H9 (cell line): ENCODE data around the gene PLAC9. TPM values are rescaled to one million over a fixed set of nuclear protein-coding genes. Genes with fewer than 3 reads are reported as not detected.
A peak's percentile ranks its signal among the peaks of the same experiment; 100 is the strongest.

Source experiments
- DNase-seq: peaks from one replicate; pipeline ENCODE4 v3.0.0-alpha.2; 2017
- H2AFZ ChIP-seq: one replicate; pipeline ENCODE4 v1.6.1; 2013; ENCODE audit warnings: mild to moderate bottlenecking, low read length, control low read depth, moderate library complexity
- H2AK5ac ChIP-seq: 2 replicates; pipeline ENCODE4 v1.6.1; 2013; ENCODE audit warnings: low read length, control low read depth, mixed read lengths; ENCODE audit not compliant: insufficient read length
- H2BK120ac ChIP-seq: one replicate; pipeline ENCODE4 v1.6.1; 2013; ENCODE audit warnings: low read depth, mild to moderate bottlenecking, low read length, control low read depth, inconsistent platforms; ENCODE audit not compliant: poor library complexity, severe bottlenecking
- H2BK12ac ChIP-seq: 2 replicates; pipeline ENCODE4 v1.6.1; 2013; ENCODE audit warnings: low read length, control low read depth, mixed read lengths, low read depth; ENCODE audit not compliant: insufficient read length
- H2BK15ac ChIP-seq: 2 replicates; pipeline ENCODE4 v1.6.1; 2013; ENCODE audit warnings: low read depth, low read length, control low read depth
- H2BK20ac ChIP-seq: one replicate; pipeline ENCODE4 v1.6.1; 2013; ENCODE audit warnings: low read depth, mild to moderate bottlenecking, low read length, control low read depth, inconsistent platforms; ENCODE audit not compliant: poor library complexity, severe bottlenecking
- H2BK5ac ChIP-seq: 2 replicates; pipeline ENCODE4 v1.6.1; 2013; ENCODE audit warnings: low read length, control low read depth, mixed read lengths; ENCODE audit not compliant: insufficient read length
- H3K14ac ChIP-seq: 2 replicates; pipeline ENCODE4 v1.6.1; 2013; ENCODE audit warnings: low read length, control low read depth; ENCODE audit not compliant: insufficient read depth
- H3K18ac ChIP-seq: 2 replicates; pipeline ENCODE4 v1.6.1; 2013; ENCODE audit warnings: low read depth, mild to moderate bottlenecking, mixed read lengths, low read length, control low read depth; ENCODE audit not compliant: insufficient read length
- H3K23ac ChIP-seq: 2 replicates; pipeline ENCODE4 v1.6.1; 2013; ENCODE audit warnings: low read length, control low read depth, mixed read lengths, low read depth; ENCODE audit not compliant: insufficient read length
- H3K23me2 ChIP-seq: 2 replicates; pipeline ENCODE4 v1.6.1; 2013; ENCODE audit warnings: low read depth, mild to moderate bottlenecking, mixed read lengths, low read length, control low read depth; ENCODE audit not compliant: insufficient read length, poor library complexity, severe bottlenecking
- H3K27ac ChIP-seq: 2 replicates; pipeline ENCODE4 v1.5.1; 2013; ENCODE audit warnings: low read length, control low read depth, mixed read lengths, low read depth; ENCODE audit not compliant: insufficient read length
- H3K27me3 ChIP-seq: 2 replicates; pipeline ENCODE4 v1.6.1; 2013; ENCODE audit warnings: low read length, control low read depth, inconsistent platforms; ENCODE audit not compliant: insufficient read depth
- H3K4ac ChIP-seq: 2 replicates; pipeline ENCODE4 v1.6.1; 2013; ENCODE audit warnings: low read depth, mild to moderate bottlenecking, control low read depth, inconsistent platforms, low read length, moderate library complexity
- H3K4me1 ChIP-seq: 2 replicates; pipeline ENCODE4 v1.6.1; 2013; ENCODE audit warnings: low read length, control low read depth, inconsistent platforms; ENCODE audit not compliant: insufficient read depth
- H3K4me2 ChIP-seq: 2 replicates; pipeline ENCODE4 v1.6.1; 2013; ENCODE audit warnings: low read length, control low read depth, mixed read lengths; ENCODE audit not compliant: insufficient read length, insufficient read depth
- H3K56ac ChIP-seq: 2 replicates; pipeline ENCODE4 v1.6.1; 2013; ENCODE audit warnings: low read depth, mild to moderate bottlenecking, mixed read lengths, low read length, control low read depth; ENCODE audit not compliant: insufficient read length
- H3K79me1 ChIP-seq: 2 replicates; pipeline ENCODE4 v1.6.1; 2013; ENCODE audit warnings: low read depth, mild to moderate bottlenecking, moderate library complexity, low read length, control low read depth, inconsistent platforms; ENCODE audit not compliant: insufficient read depth, poor library complexity, severe bottlenecking
- H3K79me2 ChIP-seq: 2 replicates; pipeline ENCODE4 v1.6.1; 2013; ENCODE audit warnings: low read length, control low read depth, inconsistent platforms; ENCODE audit not compliant: insufficient read depth
- H3K9ac ChIP-seq: 2 replicates; pipeline ENCODE4 v1.6.1; 2013; ENCODE audit warnings: low read length, control low read depth, mixed read lengths; ENCODE audit not compliant: insufficient read length; ENCODE audit errors: extremely low read depth
- H3K9me3 ChIP-seq: one replicate; pipeline ENCODE4 v1.6.1; 2013; ENCODE audit warnings: low read depth, low read length, inconsistent platforms; ENCODE audit not compliant: control insufficient read depth
- H3T11ph ChIP-seq: one replicate; pipeline ENCODE4 v1.6.1; 2013; ENCODE audit warnings: mild to moderate bottlenecking, low read length, control low read depth, inconsistent platforms
- H4K20me1 ChIP-seq: one replicate; pipeline ENCODE4 v1.6.1; 2013; ENCODE audit not compliant: control insufficient read depth, insufficient read length, insufficient read depth
- H4K5ac ChIP-seq: 2 replicates; pipeline ENCODE4 v1.6.1; 2013; ENCODE audit warnings: low read depth, mild to moderate bottlenecking, mixed read lengths, low read length, control low read depth; ENCODE audit not compliant: insufficient read length
- H4K8ac ChIP-seq: replicated peaks from 2 replicates; pipeline ENCODE4 v1.6.1; 2013; ENCODE audit warnings: low read length, control low read depth, mixed read lengths, low read depth; ENCODE audit not compliant: insufficient read length
- H4K91ac ChIP-seq: 2 replicates; pipeline ENCODE4 v1.6.1; 2013; ENCODE audit warnings: low read depth, mild to moderate bottlenecking, moderate library complexity, mixed read lengths, low read length, control low read depth; ENCODE audit not compliant: insufficient read length
- H3K27ac Mint-ChIP-seq, 3 experiments: 2 replicates in 2 of 3; 3 replicates in 1 of 3; pipeline ENCODE4 v1.8.0; 2020 to 2021; ENCODE audit warnings: mixed read lengths in 3 of 3, mild to moderate bottlenecking in 1 of 3, moderate library complexity in 1 of 3
- H3K27me3 Mint-ChIP-seq: 2 replicates; pipeline ENCODE4 v1.8.0; 2021; ENCODE audit warnings: low read depth, mild to moderate bottlenecking, moderate library complexity, mixed read lengths
- H3K36me3 Mint-ChIP-seq, 3 experiments: 2 replicates in 2 of 3; 3 replicates in 1 of 3; pipeline ENCODE4 v1.8.0; 2020 to 2021; ENCODE audit warnings: low read depth in 3 of 3, mixed read lengths in 3 of 3; ENCODE audit not compliant: insufficient read depth in 1 of 3
- H3K4me1 Mint-ChIP-seq, 2 experiments: 2 replicates each; pipeline ENCODE4 v1.8.0; 2020; ENCODE audit warnings: mixed read lengths in 2 of 2
- H3K4me3 Mint-ChIP-seq, 2 experiments: 2 replicates in 1 of 2; 3 replicates in 1 of 2; pipeline ENCODE4 v1.8.0; 2020 to 2021; ENCODE audit warnings: mild to moderate bottlenecking in 2 of 2, mixed read lengths in 2 of 2, moderate library complexity in 1 of 2
- H3K9me3 Mint-ChIP-seq, 2 experiments: 2 replicates in 1 of 2; 3 replicates in 1 of 2; pipeline ENCODE4 v1.8.0; 2020; ENCODE audit warnings: mild to moderate bottlenecking in 2 of 2, mixed read lengths in 2 of 2, moderate library complexity in 1 of 2
- WGBS: extraction: QIAGEN DNeasy Blood & Tissue Kit; methylation state at CpG from one replicate; pipeline ENCODE4 v1.1.7; 2013; ENCODE audit warnings: missing lambda C conversion rate, low lambda C conversion rate, mixed read lengths; ENCODE audit not compliant: insufficient read length; ENCODE audit errors: extremely low coverage; 5-methylcytosine and 5-hydroxymethylcytosine counted together
- total RNA-seq: library from RNA; stranded (reverse); gene quantifications from 2 replicates; pipeline ENCODE4 v1.2.1, GENCODE V29; 2021
- TF ChIP-seq, protein P1 (sequence below): fragments of 200-600 bp; sonication (generic); conservative IDR thresholded peaks from 3 replicates; pipeline ENCODE4 v1.8.0; 2021; ENCODE audit warnings: antibody characterized with exemption, mild to moderate bottlenecking

The PLAC9 gene
- total RNA-seq, 1 experiment from 2014 or later, result 4.3 TPM

DNA sequence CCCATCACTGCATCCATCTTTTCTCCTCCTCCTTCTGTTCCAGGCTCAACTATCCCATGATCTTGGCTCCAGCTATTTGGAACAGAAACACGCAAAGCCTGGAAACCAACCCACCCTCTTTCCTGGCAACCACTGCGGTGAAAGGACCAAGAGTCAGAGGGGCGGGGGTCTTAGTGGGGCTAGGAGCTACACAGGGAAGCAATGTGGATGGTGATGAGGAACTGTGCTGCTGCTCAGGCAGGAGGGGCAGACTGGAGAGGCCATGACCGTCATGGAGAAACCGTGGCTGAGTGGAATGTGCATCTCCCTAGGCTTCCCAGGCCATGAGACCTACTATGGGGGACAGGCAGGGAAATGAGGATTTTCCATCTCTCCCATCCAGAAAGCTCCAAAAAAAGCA lies 25.6 kb downstream of the PLAC9 start:
- no CpG with 5 or more reads among the region's 5 CpGs for WGBS
- H3K4me2 ChIP-seq, result no peak overlapping the region
- Mint-ChIP-seq H3K9me3 (no peaks in the 10 kb centered on the region), H3K27ac (0 out of 7 replicates have a peak overlapping the region, but pooled peaks of 2 of the 3 experiments have one; percentile 42), H3K4me3 (no peak overlapping the region), H3K36me3 (peaks cover 19 to 62% (median 53%) of the 10 kb centered on the region in 3 experiments; a peak in 6 of 7 replicates), H3K4me1 (peaks cover 22 to 24% of the 10 kb centered on the region in 2 experiments), H3K27me3 (no peaks in the 10 kb centered on the region; the same call in 1 of the 2 replicates)
- H2BK120ac ChIP-seq, result no peak overlapping the region
- H3K14ac ChIP-seq, result no peak overlapping the region
- no peak overlapping the region for H3K18ac ChIP-seq
- no peaks in the 10 kb centered on the region for H3K4me1 ChIP-seq
- no peak overlapping the region for H3K23ac ChIP-seq
- H2AFZ ChIP-seq, result no peak overlapping the region
- TF ChIP-seq, protein P1, sequence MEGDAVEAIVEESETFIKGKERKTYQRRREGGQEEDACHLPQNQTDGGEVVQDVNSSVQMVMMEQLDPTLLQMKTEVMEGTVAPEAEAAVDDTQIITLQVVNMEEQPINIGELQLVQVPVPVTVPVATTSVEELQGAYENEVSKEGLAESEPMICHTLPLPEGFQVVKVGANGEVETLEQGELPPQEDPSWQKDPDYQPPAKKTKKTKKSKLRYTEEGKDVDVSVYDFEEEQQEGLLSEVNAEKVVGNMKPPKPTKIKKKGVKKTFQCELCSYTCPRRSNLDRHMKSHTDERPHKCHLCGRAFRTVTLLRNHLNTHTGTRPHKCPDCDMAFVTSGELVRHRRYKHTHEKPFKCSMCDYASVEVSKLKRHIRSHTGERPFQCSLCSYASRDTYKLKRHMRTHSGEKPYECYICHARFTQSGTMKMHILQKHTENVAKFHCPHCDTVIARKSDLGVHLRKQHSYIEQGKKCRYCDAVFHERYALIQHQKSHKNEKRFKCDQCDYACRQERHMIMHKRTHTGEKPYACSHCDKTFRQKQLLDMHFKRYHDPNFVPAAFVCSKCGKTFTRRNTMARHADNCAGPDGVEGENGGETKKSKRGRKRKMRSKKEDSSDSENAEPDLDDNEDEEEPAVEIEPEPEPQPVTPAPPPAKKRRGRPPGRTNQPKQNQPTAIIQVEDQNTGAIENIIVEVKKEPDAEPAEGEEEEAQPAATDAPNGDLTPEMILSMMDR, result no peak
- no peak overlapping the region for H3K27ac ChIP-seq
- no peak overlapping the region for H4K5ac ChIP-seq
- no peaks in the 10 kb centered on the region for H3K23me2 ChIP-seq
- no peak overlapping the region for H2BK20ac ChIP-seq
- H4K91ac ChIP-seq, result no peak overlapping the region
- no peak overlapping the region for H2AK5ac ChIP-seq
- H3T11ph ChIP-seq, result no peak overlapping the region
- H4K20me1 ChIP-seq, result no peaks in the 10 kb centered on the region
- no peaks in the 10 kb centered on the region for H3K79me1 ChIP-seq
- H4K8ac ChIP-seq, result no peak overlapping the region
- H3K4ac ChIP-seq, result no peak overlapping the region
- no peaks in the 10 kb centered on the region for H3K9me3 ChIP-seq
- no peak overlapping the region for H2BK15ac ChIP-seq
- no peak overlapping the region for H3K56ac ChIP-seq
- H3K27me3 ChIP-seq, result no peaks in the 10 kb centered on the region
- no peak for DNase-seq
- no peak overlapping the region for H2BK12ac ChIP-seq
- no peak overlapping the region for H2BK5ac ChIP-seq
- H3K79me2 ChIP-seq, result no peaks in the 10 kb centered on the region
- no peak overlapping the region for H3K9ac ChIP-seq
